ENCODE data around the gene TIAL1.
"Not testable (repeated sequence)": the region's sequence is repeated elsewhere in the genome, so short reads cannot be mapped to it uniquely, and the experiment has no call there.

TIAL1 gene

DNA sequence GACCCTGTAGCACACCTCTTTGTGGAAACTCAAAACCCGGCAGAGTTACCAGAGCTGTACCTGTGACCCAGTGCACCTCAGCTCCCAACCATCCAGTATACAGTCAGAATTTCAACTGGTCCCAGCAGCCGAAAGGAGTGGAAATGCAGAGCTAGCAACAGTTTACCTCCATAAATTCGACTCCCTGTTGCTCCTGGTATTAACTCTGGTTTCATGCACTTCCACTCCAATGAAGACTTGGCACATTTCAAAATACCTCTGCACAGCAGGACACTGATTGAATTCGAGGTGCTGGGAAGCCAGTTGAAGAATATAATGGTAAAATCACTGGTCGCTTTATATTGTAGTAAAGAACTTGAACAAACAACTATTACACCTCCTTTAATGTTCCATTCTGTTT is 17.9 kb upstream of the TIAL1 start:
- DNase-seq (ENCODE audit: low read depth), result no peak

- DNase-seq (ENCODE audit: low read depth), result no peak
These were observed 17.0 kb upstream of the TIAL1 start for GRCh38 chr10:119613741-119614140.

DNA sequence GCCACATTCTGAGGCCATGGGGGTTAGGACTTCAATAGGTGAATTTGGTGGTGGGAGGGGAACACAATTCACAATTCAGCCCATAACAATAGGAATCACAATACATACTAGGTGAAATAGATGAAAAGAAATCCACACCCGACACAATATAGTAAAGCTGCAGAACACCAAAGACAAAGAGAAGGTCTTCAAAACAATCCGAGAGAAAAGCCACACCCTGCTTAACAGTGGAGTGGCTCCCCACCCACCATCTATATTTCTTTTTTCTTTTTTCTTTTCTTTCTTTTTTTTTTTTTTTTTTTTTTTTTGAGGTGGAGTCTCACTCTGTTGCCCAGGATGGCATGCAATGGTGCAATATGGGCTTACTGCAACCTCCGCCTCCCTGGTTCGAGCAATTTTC is 14.7 kb upstream of the TIAL1 start:
- DNase-seq (ENCODE audit: low read depth), result no peak

DNA sequence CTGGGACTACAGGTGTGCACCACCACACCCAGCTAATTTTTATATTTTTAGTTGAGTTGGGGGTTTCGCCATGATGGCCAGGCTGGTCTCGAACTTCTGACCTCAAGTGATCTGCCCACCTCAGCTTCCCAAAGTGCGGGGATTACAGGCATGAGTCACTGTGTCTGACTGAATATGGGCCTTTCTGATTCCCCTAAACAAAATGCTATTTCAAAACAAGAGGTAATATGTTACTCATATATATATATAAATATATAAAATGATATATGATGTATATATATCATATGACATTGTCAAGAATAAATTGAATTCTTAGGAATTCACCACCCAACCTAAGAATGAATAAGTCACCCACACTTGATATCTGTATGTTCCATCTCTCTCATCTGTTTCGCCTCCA is 12.8 kb upstream of the TIAL1 start:
- no peak for DNase-seq (ENCODE audit: low read depth)

DNA sequence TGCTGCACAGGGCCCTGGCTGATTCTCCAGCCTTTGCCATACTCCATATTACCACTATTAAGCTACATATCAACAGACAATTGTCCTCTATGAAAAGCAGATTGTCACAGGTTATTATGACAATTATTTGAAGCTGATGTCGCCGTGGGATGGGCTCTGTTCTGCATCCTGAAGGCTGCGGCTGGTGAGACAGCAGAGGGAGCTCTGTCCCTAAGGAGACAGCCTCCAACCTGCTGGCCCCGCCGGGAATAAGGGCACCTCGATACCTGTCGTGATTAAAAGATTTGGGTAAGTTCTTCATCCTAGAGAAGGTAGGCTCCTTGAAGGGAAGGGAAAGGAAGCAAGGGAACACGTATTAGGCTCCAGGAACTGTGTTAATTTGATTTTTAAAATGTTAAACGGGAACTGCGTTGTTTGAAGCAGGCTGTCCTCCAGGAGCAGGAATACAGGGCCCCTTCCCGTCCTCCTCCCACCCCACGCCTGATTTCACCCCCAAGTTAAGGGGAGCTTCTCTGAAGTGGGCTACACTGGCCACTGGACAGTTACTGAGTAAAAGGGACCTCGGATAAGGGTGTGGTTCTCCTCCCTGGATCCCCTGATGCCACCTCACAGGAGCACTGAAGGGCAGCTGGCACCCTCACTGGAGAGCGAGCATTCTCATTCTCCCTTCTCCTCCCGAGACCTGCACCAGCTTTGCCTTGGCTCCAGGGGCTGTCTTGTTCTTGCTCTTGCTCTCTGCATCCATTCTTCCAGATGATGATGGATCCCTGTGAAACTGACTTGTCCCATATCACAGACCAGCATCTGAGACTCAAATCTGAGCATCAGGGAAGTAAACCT is 11.8 kb upstream of the TIAL1 start:
- DNase-seq (ENCODE audit: low read depth), result no peak

DNA sequence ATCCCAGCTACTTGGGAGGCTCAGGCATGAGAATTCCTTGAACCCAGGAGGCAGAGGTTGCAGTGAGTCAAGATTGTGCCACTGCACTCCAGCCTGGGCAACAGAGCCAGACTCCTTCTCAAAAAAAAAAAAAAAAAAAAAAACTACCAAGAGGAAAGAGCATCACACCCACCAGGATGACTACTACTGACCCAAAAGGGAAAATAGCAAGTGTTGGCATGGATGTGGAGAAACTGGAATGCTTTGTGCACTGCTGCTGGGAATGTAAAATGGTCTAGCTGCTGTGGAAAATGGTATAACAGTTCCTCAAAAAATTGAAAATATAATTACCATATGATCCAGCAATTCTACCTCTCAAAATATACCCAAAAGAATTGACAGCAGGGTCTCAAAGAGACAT is 7.7 kb upstream of the TIAL1 start:
- DNase-seq (ENCODE audit: low read depth), result no peak

GRCh38 chr10:119602241-119603095 is 5.7 kb upstream of the TIAL1 start:
- no peak for DNase-seq (ENCODE audit: low read depth)

DNA sequence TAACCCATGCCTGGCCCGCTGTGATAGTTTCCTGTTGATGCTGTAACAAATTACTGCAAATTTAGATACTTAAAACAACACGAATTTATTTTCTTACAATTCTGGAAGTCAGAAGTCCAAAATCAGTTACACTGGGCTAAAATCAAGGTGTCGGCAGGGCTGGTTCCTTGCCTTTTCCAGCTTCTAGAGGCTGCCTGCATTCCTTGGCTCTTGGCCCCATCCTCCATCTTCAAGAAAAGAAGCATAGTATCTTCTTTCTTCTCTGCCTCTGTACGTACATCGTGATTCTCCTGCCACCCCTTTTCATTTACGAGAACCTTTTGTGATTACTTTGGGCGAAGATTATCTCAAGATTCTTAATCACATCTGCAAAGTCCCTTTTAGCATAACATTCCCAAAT is 1.6 kb upstream of the TIAL1 start:
- no peak for DNase-seq (ENCODE audit: low read depth)

- no peak for DNase-seq (ENCODE audit: low read depth)
These were observed 832 bp upstream of the TIAL1 start for GRCh38 chr10:119597405-119598186.

- peak; percentile 63 for DNase-seq (ENCODE audit: low read depth)
These were observed 868 bp downstream of the TIAL1 start for GRCh38 chr10:119595676-119596515.

GRCh38 chr10:119595134-119595675 is 1.6 kb downstream of the TIAL1 start:
- peak; percentile 10 for DNase-seq (ENCODE audit: low read depth)

DNA sequence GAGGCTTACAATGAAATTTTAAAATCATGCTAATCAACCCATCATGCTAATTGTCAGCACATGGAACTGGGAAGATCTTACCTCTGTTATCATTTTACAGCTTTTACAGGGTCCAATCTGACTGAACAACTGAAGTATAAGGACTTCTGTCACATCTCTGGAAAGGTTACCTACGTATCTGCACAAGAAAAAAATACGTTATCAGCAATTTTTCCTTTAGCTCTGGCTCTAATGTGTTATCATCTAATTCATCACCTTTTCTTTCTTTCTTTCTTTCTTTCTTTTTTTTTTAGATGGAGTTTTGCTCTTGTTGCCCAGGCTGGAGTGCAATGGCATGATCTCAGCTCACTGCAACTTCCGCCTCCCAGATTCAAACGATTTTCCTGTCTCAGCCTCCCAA is 8.7 kb downstream of the TIAL1 start:
- DNase-seq (ENCODE audit: low read depth), result no peak

GRCh38 chr10:119578355-119578754 is 18.4 kb downstream of the TIAL1 start:
- DNase-seq (ENCODE audit: low read depth), result no peak

- no peak for DNase-seq (ENCODE audit: low read depth)
These were observed 20.8 kb downstream of the TIAL1 start for GRCh38 chr10:119575991-119576390.

DNA sequence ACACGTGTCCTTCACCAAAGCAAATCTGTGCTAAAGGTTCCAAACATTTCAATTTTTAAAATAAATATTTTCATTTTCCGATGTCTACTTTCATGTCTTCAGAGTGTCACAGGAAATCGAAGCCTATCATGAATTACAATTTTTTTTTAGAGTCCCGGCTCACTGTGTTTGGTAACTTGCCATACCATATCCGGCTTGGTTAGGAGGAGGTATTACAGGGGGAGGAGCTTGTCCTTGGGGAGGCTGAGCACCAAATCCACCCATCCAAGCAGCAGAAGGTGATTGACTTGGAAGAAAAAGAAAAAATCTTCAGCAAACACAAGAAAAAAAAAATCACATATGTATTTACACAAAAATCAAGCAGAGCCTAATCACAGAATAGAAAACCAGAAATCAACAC is 21.3 kb downstream of the TIAL1 start:
- DNase-seq (ENCODE audit: low read depth), result peak; percentile 17

GRCh38 chr10:119567978-119568377 is 28.8 kb downstream of the TIAL1 start:
- DNase-seq (ENCODE audit: low read depth), result no peak

DNA sequence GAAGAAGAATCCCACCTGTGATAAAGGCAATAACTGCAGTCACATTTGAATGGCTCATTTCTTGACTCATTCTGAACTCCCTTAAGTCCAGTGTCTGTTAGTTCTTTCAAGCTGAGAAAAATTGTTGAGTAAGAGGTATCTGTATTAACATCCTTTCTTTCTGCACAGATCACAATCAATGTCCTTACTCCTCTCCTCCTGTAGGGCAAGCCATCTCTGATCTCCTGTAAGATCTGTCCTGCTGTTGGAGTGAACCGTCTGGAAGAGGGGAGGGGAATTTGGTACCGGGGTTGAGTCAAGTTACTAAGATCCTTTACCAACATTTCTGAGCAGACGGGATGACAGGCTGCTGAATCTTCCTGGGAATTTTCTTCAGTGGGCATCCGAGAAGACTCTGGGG is 34.7 kb downstream of the TIAL1 start:
- no peak for DNase-seq (ENCODE audit: low read depth)

- not testable (repeated sequence) for DNase-seq (ENCODE audit: low read depth)
These were observed 37.3 kb downstream of the TIAL1 start for GRCh38 chr10:119559511-119559910.

GRCh38 chr10:119556081-119556480 is 40.7 kb downstream of the TIAL1 start:
- not testable (repeated sequence) for DNase-seq (ENCODE audit: low read depth)

- no peak for DNase-seq (ENCODE audit: low read depth)
These were observed 41.5 kb downstream of the TIAL1 start for GRCh38 chr10:119555178-119555784.

DNA sequence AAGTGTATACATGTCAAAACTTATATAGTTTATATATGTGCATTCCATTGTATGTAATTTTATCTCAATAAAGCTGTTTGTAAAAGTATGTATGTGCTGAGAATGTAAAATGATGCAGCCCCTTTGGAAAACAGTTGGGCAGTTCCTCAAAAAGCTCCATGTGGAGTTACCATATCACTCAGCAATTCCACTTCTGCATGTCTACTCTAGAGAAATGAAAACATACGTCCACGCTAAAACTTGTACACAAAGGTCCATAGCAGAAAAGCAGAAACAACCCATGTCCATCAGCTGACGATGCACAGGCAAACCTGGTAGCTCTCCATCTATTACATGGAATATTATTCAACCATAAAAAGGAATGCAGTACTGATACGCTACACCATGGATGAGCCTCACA is 45.9 kb downstream of the TIAL1 start:
- no peak for DNase-seq (ENCODE audit: low read depth)
